GM21447 (cell line): Measurements from ENCODE around the gene SPATA31E1.
"Not testable (repeated sequence)": the region's sequence is repeated elsewhere in the genome, so short reads cannot be mapped to it uniquely, and the experiment has no call there.

Source experiments
- ATAC-seq: cut with Tn5 transposase; IDR thresholded peaks from one replicate; pipeline ENCODE4 v1.9.1; 2021; ENCODE audit not compliant: unreplicated experiment

Gene SPATA31E1

DNA sequence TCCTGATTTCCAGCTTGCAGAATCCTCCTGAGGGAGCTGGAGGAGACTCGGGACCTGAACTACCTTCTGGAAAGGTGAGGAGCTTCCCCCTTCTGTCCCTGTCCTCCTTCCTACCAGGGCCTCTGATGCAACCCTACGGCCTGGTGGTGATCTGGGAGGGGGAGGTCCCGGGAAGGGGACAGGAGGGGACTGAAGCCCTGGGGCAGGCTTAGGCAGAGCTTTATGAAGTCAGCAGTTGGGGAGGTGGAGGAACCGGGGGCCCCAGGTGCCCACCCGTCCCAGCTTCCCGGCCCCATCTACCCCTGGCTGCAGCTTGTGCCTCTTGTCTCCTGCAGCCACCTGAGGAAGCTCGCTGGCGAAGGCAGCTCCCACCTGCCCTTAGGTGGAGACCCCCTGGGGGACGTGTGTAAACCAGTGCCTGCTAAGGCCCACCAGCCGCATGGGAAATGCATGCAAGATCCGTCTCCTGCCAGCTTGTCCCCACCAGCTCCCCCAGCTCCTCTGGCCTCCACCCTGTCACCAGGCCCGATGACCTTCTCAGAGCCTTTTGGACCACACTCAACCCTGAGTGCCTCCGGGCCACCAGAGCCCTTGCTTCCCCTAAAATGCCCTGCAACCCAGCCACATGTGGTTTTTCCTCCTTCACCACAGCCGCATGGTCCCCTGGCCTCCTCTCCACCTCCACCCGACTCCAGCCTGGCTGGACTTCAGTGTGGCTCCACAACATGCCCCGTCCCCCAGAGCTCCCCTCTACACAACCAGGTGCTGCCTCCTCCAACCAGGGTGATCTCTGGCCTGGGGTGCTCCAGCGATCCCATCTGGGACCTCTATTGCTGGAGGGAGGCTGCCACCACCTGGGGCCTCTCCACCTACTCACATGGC is 2.1 kb downstream of the SPATA31E1 start:
- no peak for ATAC-seq

DNA sequence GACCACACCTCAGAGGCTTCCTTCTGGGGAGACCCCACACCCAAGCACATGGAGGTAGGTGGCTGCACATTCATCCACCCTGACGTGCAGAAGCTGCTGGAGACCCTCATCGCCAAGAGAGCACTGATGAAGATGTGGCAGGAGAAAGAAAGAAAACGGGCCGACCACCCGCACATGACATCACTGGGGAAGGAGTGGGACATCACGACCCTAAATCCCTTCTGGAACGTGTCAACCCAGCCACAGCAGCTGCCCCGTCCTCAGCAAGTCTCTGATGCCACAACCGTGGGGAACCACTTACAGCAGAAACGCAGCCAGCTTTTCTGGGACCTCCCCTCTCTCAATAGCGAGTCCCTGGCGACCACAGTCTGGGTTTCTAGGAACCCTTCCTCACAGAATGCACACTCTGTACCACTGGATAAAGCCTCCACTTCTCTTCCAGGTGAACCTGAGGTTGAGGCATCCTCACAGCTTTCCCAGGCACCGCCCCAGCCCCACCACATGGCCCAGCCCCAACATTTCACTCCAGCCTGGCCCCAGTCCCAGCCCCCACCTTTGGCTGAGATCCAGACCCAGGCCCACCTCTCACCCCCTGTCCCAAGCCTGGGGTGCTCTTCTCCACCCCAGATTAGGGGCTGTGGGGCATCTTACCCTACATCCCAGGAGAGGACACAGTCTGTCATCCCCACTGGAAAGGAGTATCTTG is 3.0 kb downstream of the SPATA31E1 start:
- ATAC-seq: no peak

DNA sequence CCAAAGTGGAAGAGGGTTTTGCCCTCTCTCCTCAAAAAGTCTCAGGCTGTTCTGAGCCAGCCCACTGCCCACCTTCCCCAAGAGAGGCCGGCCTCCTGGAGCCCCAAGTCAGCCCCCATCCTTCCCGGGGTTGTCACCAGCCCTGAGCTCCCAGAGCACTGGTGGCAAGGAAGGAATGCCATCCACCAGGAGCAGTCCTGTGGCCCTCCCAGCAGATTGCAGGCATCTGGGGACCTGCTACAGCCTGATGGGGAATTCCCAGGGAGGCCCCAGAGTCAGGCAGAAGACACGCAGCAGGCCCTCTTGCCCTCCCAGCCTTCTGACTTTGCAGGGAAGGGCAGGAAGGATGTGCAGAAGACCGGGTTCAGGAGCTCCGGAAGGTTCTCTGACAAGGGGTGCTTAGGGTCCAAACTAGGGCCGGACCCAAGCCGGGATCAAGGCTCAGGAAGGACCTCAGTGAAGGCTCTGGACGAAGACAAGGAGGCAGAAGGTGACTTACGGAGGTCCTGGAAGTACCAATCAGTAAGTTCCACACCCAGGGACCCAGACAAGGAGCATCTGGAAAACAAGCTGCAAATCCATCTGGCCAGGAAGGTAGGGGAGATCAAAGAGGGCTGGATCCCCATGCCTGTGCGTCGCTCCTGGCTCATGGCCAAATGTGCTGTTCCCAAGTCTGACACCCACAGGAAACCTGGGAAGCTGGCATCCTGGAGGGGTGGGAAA is 3.7 kb downstream of the SPATA31E1 start:
- ATAC-seq: no peak

DNA sequence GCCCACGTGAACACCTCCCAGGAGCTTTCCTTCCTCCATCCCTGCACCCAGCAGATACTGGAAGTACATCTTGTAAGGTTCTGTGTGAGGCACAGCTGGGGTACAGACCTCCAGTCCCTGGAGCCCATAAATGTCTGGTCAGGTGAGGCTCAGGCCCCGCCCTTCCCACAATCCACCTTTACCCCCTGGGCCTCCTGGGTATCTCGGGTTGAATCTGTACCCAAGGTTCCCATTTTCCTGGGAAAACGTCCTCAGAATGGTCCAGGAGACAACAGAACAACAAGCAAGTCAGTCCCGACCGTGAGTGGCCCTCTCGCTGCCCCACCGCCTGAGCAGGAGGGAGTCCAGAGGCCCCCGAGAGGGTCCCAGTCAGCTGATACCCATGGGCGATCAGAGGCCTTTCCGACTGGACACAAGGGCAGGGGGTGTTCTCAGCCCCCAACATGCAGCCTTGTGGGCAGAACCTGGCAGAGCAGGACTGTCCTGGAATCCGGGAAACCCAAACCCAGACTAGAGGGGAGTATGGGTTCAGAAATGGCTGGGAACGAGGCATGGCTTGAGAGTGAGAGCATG is 4.3 kb downstream of the SPATA31E1 start:
- ATAC-seq: no peak

DNA sequence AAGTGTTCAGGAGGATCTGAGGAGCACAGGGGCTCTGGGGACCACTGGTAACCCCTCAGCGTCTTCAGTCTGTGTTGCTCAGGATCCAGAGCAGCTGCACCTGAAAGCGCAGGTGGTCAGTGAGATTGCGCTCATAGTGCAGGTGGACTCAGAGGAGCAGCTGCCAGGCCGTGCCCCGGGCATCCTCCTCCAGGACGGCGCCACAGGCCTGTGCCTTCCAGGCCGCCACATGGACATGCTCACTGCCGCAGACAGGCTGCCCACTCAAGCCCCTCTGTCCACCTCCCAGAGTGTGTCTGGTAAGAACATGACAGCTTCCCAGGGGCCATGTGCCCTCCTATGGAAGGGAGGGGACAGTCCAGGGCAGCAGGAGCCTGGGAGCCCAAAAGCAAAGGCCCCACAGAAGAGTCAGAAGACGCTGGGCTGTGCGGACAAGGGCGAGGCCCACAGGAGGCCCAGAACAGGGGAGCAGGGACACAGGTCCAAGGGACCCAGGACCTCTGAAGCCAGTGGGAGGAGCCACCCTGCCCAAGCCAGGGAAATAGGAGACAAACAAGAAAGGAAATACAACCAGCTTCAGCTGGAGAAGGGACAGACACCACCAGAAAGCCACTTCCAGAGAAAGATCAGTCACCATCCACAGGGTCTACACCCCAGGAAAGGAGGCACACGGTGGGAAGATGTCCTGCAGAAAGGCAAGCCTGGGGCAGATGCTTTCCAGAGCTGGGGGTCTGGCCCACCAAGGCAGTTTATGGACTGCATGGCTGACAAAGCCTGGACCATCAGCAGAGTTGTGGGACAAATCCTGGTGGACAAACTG is 5.2 kb downstream of the SPATA31E1 start:
- ATAC-seq: no peak

DNA sequence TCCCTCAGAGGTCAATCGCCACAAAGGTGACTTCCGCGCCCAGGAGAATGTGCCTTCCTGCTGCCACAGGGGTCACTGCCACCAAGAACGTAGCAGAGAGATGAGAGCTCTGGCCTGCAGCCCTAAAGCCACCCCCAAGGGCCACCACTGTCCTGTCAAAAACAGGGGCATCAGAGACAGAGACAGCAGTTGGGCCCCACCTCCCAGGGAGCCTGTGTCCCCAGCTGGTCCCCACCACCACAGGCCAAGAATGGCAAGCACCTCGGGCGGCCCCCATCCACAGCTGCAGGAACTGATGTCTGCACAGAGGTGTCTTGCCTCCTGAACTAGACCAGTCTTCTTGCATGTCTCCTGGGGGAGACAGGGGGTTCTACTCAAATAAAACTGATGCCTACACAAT is 5.8 kb downstream of the SPATA31E1 start:
- no peak for ATAC-seq

DNA sequence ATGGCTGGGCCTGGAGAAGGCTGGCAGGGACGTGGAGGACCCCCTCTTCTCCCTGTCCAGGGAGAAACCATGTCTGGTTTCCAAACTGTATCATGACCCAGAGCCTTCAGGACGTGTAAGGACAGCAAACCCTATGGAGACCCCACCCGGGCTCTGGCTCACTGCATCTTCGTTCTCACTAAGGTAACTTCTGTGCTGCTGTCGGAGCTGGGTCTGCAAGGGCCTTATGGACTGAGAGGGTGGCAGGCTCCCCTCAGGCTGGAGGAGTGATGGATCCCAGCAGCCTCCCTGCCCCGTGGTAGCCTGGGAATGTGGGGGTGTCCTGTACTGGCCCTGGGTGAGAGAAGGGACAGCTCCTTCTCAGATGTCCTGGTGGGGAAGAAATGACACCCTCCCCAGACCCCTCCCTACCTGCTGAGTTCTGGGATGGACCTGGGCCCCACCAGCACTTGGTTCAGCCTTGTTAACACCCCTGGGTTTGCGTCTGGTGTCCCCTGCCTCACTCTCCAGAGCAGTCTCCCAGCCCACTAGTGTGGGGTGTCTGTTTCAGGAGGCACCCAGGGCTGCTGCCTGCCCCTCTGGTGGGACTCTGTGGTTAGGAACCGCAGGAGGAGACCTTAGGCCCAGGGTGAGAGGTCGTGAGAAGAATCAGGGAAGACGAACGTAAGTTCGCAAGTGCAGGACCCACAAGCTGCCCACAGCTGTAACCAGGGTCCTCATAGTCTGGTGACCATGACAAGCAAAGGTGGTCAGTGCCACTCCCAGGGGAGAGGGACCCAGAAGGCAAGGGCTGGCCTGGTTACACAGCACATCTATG is 6.6 kb downstream of the SPATA31E1 start:
- ATAC-seq: no peak

DNA sequence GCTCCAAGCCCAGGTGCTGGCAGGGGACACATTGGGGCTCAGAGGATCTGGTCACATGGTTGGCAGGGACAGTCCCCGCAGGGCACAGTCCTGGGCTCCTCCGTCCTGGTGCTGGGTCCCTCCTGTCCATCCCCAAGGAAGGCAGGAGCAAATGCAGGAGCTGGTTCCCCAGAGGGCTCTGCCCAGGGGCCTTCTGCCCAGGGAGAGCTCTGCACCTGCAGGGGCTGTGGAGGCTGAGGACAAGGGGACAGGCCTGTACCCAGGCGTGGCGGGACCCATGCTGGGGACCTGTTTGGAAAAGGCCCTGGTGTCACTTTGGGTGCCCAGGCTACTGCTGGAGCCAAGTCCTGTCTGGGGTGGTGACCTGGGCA is 7.2 kb downstream of the SPATA31E1 start:
- ATAC-seq: no peak

DNA sequence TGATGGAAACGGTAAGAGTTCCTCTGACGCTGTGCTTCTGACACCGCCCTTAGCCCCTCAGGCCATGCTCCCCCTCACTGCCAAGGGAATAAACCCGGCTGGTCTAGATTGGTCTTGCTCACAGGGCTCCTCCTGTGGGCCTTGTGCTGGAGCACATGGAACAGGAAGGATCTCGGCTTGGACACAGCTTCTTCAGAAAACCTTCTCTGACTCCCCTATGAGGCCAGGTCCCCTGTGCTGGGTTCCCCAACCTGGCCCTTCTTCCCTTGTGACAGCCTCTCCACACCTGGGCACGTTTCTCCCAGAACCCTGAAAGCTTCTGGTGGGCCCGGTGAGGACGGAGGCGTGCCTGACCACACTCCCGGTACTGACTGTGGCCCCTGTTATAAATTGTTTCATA is 8.2 kb downstream of the SPATA31E1 start:
- no peak for ATAC-seq

DNA sequence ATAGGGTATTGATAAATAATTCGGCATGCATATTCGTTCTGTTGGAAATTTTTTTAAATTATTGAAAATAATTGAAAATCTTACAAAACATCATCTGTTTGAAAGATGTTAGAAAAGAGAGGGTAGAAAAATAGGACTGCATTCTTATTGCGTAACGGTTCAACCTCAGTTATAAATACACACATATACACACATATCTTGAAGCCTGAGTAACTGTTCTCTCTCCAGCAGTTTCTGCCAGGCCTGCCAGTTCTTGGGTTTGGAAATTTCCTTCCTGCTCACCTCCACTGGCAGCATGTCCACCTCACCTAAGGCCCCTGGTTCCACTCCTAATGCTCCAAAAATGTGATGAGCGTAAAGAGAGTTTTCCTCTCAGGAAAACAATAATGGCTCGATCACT is 9.1 kb downstream of the SPATA31E1 start:
- ATAC-seq: no peak

DNA sequence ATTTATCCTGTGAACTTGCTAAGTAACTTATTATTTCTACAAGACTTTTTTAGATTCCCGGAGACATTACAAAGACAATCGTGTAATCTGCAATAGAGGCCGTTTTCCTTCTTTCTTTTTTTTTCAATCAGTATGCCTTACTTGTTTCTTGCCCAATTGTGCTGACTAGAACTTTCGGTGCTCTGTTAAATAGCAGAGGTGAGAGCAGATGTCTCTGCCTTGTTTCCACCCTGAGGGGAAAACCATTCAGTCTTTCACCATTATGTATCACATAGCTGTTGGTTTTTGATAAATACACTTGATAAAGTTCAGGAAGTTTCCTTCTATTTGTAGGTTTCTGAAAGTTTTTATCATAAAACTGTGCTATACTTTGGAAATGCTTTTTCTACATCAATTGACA is 10.3 kb downstream of the SPATA31E1 start:
- ATAC-seq: no peak

DNA sequence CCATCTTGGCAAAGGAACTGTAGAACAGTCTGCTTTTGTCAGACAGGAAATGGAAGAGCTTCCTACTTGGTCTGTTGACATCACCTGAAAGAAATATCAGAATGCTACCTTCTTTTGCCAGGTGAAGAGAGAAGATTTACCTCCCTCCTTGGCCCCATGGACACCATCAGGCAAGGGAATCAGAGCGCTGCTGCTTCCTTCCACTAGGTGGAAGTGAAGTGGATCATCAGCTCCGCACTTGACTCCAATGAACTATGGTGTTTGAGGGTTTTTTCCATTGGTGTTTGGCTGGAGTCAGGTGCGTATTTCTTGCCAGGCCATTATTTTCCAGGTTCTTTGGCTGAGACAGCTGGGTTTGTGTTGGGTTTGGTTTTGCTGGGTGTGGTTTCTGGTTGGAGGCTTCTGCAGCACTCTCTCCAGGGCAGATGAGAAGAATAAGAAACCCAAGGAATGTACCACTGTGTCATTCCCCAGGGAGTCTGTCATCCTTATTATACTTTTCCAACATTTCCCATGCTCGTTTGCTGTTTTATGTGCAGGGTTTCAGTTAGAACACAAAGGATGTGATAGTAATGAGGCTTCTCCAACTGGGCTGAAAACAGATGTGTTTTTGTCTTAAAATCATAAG is 12.4 kb downstream of the SPATA31E1 start:
- no peak for ATAC-seq

DNA sequence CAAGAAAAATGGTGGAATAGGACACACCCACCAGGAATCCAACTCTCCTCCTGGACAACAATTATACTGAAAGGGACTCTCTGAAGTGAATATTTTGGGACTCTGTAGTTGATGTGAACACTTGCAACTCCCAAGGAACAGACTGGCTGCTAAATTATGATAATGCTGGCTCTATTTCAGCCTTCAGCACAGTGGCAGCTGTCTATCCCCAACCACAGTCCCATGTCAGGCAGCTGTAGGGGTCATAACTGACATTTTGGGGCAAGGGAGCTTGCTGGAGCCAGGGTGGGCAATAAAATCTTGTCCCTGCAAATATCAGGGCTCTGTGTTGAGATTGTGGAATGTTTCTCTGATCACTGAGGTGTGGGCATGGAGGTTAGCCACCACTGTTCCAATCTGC is 14.2 kb downstream of the SPATA31E1 start:
- ATAC-seq: no peak

DNA sequence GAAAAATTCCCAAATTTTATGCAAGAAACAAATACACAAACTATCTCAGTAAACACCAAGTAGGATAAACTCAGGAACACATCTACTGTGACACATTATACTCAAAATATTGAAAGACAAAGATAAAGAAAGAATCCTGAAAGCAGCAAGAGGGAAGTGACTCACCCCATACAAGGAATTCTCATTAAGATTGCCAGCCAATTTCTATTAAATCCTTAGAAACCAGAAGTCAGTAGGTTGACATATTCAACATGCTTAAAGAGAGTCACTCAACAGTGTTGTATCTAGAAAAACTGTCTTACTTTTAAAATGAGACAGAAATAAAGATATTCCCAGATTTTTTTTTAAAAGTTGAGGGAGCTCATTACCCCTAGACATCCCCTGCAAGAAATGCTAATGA is 15.5 kb downstream of the SPATA31E1 start:
- no peak for ATAC-seq

DNA sequence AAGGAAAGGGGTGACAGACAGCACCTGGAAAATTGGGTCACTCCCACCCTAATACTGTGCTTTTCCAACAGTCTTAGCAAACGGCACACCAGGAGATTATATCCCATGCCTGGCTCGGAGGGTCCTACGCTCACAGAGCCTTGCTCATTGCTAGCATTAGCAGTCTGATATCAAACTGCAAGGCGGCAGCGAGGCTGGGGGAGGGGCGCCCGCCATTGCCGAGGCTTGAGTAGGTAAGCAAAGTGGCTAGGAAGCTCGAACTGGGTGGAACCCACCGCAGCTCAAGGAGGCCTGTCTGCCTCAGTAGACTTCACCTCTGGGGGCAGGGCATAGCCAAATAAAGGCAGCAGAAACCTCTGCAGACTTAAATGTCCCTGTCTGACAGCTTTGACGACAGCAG is 19.7 kb downstream of the SPATA31E1 start:
- not testable (repeated sequence) for ATAC-seq

DNA sequence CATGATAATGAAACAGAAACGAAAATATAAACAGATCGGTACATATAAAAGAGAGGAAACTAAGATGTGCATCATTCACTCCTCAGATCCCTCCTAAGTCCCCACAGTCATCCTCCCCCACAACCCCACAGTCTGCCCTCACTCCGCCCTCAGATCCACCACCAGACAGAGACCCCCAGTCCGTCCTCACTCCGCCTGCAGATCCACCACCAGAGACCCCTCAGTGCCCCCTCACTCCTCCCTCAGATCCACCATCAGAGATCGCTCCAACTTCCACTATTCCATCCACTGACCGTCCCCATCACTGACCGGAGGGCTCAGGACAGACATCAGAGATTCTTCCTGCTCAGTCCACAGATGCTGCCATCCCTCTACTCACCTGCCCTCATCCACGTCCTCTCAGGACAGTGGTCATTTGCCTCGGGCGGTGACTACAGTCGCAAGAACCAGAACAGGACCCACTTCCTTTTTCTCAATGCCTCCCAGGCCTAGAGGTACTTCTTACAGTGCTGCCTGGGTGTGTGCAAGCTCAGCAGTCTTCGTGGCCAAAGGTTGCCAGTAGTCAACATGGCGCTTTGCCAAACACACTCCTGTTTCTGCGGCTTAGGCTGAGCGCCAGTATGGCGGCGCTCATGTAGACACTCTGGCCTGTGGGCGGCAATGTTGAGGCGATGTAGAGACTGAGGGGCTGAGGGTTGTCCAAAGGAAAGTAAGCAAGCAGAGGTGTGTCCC is 26.8 kb downstream of the SPATA31E1 start:
- ATAC-seq: no peak

DNA sequence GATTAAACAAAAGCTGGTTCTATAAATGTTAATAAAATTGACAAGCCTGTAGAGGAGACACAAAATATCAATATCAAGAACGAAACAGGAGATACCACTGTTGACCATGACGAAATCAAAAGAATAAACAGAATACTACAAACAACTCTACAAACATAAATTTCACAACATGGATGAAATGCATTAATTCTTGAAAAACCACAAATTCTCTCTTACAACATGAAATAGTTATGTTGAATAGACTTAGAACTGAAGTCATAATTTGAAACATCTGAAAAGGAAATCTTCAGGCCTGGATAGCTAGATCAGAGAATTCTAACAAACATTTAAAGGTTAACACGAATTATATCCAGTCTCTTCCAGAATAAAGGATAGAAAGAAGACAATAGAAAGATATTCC is 28.1 kb downstream of the SPATA31E1 start:
- no peak for ATAC-seq

DNA sequence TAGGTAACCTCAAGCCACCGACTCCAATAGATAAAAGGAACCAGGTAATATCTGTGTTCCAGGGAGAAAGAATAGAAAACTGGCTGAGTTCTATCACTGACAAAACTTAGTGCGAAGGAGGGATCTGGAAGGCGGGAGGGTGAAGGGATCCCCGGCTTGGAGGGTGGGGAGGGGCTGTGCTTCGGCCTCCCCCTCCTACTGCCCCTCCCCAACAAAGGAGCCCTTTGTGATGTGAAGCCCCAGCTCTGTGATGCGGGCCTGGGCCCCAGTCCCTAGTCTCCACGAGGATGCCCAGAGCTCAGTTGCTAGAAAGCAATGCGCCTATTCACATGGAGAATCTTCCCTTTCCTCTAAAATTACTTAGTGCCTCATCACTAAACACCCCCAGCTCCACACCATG is 35.0 kb downstream of the SPATA31E1 start, which contains the start of gene SPATA31C1:
SPATA31C1 (plus strand) TSS at position 301 of the 400 bp plus-strand sequence.
- not testable (repeated sequence) for ATAC-seq
